Measurements from ENCODE around the gene CCDC30.

CCDC30 gene

DNA sequence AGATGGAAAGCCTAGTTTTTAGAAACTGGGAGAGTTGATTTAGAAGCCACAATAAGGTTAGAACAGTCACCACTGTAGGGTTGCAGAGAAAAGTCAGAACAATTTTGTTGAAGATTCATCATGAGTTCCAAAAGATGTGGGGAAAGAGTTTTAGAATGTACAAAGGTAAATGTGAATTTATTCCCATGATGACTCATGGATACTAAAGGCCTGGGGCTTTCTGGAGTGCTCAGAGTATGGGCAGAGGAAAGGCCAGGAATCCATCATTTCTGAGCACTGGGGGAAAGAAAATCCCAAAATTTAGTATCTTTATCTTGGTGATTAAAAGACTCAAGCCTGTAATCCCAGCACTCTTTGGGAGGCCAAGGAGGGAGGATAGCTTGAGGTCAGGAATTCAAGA, 236.9 kb downstream of the CCDC30 start:
- no peak for DNase-seq

GRCh38 chr1:42703888-42704464, 240.9 kb downstream of the CCDC30 start:
- DNase-seq, result no peak
